ENCODE data around the gene SOX5. TPM values are rescaled to one million over a fixed set of nuclear protein-coding genes. Genes with fewer than 3 reads are reported as not detected.

The SOX5 gene
- total and polyA plus RNA-seq, 2 experiments from 2014 or later: 1.0 to 4.7 TPM

DNA sequence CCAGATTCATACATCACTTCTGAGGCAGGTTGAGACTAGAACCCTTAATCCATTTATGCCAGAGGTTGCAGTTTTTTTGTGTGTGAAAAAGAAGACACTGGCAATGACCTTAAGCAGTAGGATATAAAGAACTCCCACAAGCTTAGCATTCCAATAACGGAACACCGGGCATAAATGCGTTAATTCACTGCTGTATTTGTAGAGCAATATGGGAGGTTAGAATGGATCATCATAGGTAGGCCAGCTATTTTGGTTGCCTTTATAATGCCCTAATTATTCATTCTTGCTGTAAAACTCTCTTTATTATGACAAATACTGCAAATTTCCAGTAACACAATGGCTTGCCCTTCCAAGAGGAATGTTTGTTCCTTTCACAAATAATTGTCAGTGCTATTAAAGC is 322.7 kb downstream of the SOX5 start:
- Histone ChIP-seq H3K9me2 (ENCODE audit: insufficient read depth) (no peaks in the 10 kb centered on the region), H4K20me1 (replicated peaks; ENCODE audit: insufficient read depth) (no peaks in the 10 kb centered on the region), H3K4me2 (peak overlapping the region; percentile 30; the same call in 1 of the 2 replicates), H3K27ac (ENCODE audit: low read depth) (no peak overlapping the region), H3F3A (replicated peaks; ENCODE audit: low read depth) (no peaks in the 10 kb centered on the region), H3K79me2 (replicated peaks; ENCODE audit: insufficient read depth) (no peaks in the 10 kb centered on the region), H2AFZ (no peak overlapping the region), H3K36me3 (ENCODE audit: insufficient read depth) (no peaks in the 10 kb centered on the region), H3K4me1 (ENCODE audit: insufficient read depth) (peaks cover 33% of the 10 kb centered on the region), H3K27me3 (ENCODE audit: insufficient read depth) (no peaks in the 10 kb centered on the region), H3K4me3 (no peak overlapping the region)
- H3K9me3 Mint-ChIP-seq: no peaks in the 10 kb centered on the region
- no peaks in the 10 kb centered on the region for H3K36me3 Mint-ChIP-seq (ENCODE audit: low read depth)
- TF ChIP-seq EZH2phosphoT487 (IDR thresholded peaks at IDR 0.05; ENCODE audit: unreplicated experiment): no peak
- TF ChIP-seq, protein P1, sequence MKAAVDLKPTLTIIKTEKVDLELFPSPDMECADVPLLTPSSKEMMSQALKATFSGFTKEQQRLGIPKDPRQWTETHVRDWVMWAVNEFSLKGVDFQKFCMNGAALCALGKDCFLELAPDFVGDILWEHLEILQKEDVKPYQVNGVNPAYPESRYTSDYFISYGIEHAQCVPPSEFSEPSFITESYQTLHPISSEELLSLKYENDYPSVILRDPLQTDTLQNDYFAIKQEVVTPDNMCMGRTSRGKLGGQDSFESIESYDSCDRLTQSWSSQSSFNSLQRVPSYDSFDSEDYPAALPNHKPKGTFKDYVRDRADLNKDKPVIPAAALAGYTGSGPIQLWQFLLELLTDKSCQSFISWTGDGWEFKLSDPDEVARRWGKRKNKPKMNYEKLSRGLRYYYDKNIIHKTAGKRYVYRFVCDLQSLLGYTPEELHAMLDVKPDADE (IDR thresholded peaks at IDR 0.05): no peak
- no peak for TF ChIP-seq EZH2 (IDR thresholded peaks at IDR 0.05; ENCODE audit: low read depth, unreplicated experiment)
- 0 out of 2 replicates have a peak, but pooled peaks have one; percentile 15 for TF ChIP-seq NANOG (IDR thresholded peaks at IDR 0.05; ENCODE audit: borderline replicate concordance)
- no peak overlapping the region for H3K4me3 Mint-ChIP-seq
- ATAC-seq (no peak), DNase-seq (ENCODE audit: low spot score) (no peak)
- H3K27ac Mint-ChIP-seq: no peak overlapping the region
- H3K27me3 Mint-ChIP-seq (ENCODE audit: insufficient read depth, low read depth, poor library complexity): no peaks in the 10 kb centered on the region
- peaks cover 17% of the 10 kb centered on the region; the same call in 2 of the 3 replicates for H3K4me1 Mint-ChIP-seq

DNA sequence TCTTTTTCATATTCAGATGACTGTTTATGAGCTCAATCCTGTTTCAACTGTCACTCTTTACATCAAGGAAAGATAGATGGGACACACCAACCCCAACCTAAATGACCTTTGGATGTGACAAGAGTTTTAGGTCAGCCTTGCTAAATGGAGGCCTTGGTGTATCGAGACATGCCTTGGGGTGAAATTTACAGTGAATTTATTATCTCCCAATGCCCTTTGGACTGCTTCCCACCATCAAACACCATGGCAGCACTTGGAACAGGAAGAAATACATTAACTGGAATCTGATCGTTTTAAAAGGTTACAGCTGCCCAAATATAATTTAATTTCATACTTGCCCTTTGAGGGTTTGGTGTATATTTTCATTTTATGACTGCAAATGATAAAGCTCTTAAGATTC is 327.6 kb downstream of the SOX5 start:
- H3K79me2 ChIP-seq (replicated peaks; ENCODE audit: insufficient read depth): no peaks in the 10 kb centered on the region
- H3K4me3 Mint-ChIP-seq: no peak overlapping the region
- 0 out of 2 replicates have a peak overlapping the region, but pooled peaks have one; percentile 49 for H2AFZ ChIP-seq
- no peaks in the 10 kb centered on the region for H3K36me3 Mint-ChIP-seq (ENCODE audit: low read depth)
- H3K9me2 ChIP-seq (ENCODE audit: insufficient read depth): no peaks in the 10 kb centered on the region
- no peak overlapping the region for H3K27ac Mint-ChIP-seq
- no peaks in the 10 kb centered on the region for H4K20me1 ChIP-seq (replicated peaks; ENCODE audit: insufficient read depth)
- ATAC-seq: no peak
- H3K27ac ChIP-seq (ENCODE audit: low read depth): no peak overlapping the region
- peaks cover under 1% of the 10 kb centered on the region; the same call in 1 of the 3 replicates for H3K4me1 Mint-ChIP-seq
- H3K4me1 ChIP-seq (ENCODE audit: insufficient read depth): peaks cover 7% of the 10 kb centered on the region; the same call in 1 of the 2 replicates
- no peaks in the 10 kb centered on the region for H3K27me3 ChIP-seq (ENCODE audit: insufficient read depth)
- H3K27me3 Mint-ChIP-seq (ENCODE audit: insufficient read depth, low read depth, poor library complexity): no peaks in the 10 kb centered on the region
- no peaks in the 10 kb centered on the region for H3K36me3 ChIP-seq (ENCODE audit: insufficient read depth)
- H3F3A ChIP-seq (replicated peaks; ENCODE audit: low read depth): no peaks in the 10 kb centered on the region
- no peak overlapping the region for H3K4me3 ChIP-seq
- H3K9me3 Mint-ChIP-seq: no peaks in the 10 kb centered on the region
- DNase-seq (ENCODE audit: low spot score): no peak
- H3K4me2 ChIP-seq: no peak overlapping the region
- no peak for TF ChIP-seq JUNB (IDR thresholded peaks at IDR 0.05; ENCODE audit: unreplicated experiment)
- no peak for TF ChIP-seq ZNF331 (CRISPR knock-in tag; IDR thresholded peaks at IDR 0.05; ENCODE audit: low read depth)
- no peak for TF ChIP-seq EZH2phosphoT487 (IDR thresholded peaks at IDR 0.05; ENCODE audit: unreplicated experiment)
- no peak for TF ChIP-seq NANOG (IDR thresholded peaks at IDR 0.05; ENCODE audit: borderline replicate concordance)
- no peak for TF ChIP-seq CREB1 (CRISPR knock-in tag; IDR thresholded peaks at IDR 0.05; ENCODE audit: low read depth)
- TF ChIP-seq, protein P2, sequence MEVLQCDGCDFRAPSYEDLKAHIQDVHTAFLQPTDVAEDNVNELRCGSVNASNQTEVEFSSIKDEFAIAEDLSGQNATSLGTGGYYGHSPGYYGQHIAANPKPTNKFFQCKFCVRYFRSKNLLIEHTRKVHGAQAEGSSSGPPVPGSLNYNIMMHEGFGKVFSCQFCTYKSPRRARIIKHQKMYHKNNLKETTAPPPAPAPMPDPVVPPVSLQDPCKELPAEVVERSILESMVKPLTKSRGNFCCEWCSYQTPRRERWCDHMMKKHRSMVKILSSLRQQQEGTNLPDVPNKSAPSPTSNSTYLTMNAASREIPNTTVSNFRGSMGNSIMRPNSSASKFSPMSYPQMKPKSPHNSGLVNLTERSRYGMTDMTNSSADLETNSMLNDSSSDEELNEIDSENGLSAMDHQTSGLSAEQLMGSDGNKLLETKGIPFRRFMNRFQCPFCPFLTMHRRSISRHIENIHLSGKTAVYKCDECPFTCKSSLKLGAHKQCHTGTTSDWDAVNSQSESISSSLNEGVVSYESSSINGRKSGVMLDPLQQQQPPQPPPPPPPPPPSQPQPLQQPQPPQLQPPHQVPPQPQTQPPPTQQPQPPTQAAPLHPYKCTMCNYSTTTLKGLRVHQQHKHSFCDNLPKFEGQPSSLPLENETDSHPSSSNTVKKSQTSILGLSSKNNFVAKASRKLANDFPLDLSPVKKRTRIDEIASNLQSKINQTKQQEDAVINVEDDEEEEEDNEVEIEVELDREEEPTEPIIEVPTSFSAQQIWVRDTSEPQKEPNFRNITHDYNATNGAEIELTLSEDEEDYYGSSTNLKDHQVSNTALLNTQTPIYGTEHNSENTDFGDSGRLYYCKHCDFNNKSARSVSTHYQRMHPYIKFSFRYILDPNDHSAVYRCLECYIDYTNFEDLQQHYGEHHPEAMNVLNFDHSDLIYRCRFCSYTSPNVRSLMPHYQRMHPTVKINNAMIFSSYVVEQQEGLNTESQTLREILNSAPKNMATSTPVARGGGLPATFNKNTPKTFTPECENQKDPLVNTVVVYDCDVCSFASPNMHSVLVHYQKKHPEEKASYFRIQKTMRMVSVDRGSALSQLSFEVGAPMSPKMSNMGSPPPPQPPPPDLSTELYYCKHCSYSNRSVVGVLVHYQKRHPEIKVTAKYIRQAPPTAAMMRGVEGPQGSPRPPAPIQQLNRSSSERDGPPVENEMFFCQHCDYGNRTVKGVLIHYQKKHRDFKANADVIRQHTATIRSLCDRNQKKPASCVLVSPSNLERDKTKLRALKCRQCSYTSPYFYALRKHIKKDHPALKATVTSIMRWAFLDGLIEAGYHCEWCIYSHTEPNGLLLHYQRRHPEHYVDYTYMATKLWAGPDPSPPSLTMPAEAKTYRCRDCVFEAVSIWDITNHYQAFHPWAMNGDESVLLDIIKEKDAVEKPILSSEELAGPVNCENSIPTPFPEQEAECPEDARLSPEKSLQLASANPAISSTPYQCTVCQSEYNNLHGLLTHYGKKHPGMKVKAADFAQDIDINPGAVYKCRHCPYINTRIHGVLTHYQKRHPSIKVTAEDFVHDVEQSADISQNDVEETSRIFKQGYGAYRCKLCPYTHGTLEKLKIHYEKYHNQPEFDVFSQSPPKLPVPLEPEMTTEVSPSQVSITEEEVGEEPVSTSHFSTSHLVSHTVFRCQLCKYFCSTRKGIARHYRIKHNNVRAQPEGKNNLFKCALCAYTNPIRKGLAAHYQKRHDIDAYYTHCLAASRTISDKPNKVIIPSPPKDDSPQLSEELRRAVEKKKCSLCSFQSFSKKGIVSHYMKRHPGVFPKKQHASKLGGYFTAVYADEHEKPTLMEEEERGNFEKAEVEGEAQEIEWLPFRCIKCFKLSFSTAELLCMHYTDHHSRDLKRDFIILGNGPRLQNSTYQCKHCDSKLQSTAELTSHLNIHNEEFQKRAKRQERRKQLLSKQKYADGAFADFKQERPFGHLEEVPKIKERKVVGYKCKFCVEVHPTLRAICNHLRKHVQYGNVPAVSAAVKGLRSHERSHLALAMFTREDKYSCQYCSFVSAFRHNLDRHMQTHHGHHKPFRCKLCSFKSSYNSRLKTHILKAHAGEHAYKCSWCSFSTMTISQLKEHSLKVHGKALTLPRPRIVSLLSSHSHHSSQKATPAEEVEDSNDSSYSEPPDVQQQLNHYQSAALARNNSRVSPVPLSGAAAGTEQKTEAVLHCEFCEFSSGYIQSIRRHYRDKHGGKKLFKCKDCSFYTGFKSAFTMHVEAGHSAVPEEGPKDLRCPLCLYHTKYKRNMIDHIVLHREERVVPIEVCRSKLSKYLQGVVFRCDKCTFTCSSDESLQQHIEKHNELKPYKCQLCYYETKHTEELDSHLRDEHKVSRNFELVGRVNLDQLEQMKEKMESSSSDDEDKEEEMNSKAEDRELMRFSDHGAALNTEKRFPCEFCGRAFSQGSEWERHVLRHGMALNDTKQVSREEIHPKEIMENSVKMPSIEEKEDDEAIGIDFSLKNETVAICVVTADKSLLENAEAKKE (CRISPR knock-in tag; IDR thresholded peaks at IDR 0.05): no peak
- TF ChIP-seq, protein P1 (IDR thresholded peaks at IDR 0.05): no peak
- TF ChIP-seq, protein P3, sequence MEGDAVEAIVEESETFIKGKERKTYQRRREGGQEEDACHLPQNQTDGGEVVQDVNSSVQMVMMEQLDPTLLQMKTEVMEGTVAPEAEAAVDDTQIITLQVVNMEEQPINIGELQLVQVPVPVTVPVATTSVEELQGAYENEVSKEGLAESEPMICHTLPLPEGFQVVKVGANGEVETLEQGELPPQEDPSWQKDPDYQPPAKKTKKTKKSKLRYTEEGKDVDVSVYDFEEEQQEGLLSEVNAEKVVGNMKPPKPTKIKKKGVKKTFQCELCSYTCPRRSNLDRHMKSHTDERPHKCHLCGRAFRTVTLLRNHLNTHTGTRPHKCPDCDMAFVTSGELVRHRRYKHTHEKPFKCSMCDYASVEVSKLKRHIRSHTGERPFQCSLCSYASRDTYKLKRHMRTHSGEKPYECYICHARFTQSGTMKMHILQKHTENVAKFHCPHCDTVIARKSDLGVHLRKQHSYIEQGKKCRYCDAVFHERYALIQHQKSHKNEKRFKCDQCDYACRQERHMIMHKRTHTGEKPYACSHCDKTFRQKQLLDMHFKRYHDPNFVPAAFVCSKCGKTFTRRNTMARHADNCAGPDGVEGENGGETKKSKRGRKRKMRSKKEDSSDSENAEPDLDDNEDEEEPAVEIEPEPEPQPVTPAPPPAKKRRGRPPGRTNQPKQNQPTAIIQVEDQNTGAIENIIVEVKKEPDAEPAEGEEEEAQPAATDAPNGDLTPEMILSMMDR (conservative IDR thresholded peaks at IDR 0.05; ENCODE audit: low read depth in 2 of 2): no peak
- TF ChIP-seq EZH2 (IDR thresholded peaks at IDR 0.05; ENCODE audit: low read depth, unreplicated experiment): no peak
